ENCODE results near the gene NOG.

Gene NOG

DNA sequence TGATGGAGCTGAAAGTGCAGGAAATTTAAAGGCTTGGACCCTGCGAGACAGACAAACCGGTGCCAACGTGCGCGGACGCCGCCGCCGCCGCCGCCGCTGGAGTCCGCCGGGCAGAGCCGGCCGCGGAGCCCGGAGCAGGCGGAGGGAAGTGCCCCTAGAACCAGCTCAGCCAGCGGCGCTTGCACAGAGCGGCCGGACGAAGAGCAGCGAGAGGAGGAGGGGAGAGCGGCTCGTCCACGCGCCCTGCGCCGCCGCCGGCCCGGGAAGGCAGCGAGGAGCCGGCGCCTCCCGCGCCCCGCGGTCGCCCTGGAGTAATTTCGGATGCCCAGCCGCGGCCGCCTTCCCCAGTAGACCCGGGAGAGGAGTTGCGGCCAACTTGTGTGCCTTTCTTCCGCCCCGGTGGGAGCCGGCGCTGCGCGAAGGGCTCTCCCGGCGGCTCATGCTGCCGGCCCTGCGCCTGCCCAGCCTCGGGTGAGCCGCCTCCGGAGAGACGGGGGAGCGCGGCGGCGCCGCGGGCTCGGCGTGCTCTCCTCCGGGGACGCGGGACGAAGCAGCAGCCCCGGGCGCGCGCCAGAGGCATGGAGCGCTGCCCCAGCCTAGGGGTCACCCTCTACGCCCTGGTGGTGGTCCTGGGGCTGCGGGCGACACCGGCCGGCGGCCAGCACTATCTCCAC lies at the start of gene NOG:
TSS of gene NOG (plus strand) at position 54 of the 674 bp plus-strand sequence. CDS start at position 579, 525 bp downstream.
- TF ChIP-seq POLR2A (IDR thresholded peaks at IDR 0.05; ENCODE audit: extremely low read depth, insufficient read length) (peak; percentile 14), MYC (IDR thresholded peaks at IDR 0.05; ENCODE audit: low read depth, low read length) (peak; percentile 25; the same call in 1 of the 2 replicates)
- TF ChIP-seq, protein P1, sequence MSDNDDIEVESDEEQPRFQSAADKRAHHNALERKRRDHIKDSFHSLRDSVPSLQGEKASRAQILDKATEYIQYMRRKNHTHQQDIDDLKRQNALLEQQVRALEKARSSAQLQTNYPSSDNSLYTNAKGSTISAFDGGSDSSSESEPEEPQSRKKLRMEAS (IDR thresholded peaks at IDR 0.05; ENCODE audit: low read depth, low read length): peak; percentile 3; the same call in 1 of the 2 replicates
- TF ChIP-seq, protein P2, sequence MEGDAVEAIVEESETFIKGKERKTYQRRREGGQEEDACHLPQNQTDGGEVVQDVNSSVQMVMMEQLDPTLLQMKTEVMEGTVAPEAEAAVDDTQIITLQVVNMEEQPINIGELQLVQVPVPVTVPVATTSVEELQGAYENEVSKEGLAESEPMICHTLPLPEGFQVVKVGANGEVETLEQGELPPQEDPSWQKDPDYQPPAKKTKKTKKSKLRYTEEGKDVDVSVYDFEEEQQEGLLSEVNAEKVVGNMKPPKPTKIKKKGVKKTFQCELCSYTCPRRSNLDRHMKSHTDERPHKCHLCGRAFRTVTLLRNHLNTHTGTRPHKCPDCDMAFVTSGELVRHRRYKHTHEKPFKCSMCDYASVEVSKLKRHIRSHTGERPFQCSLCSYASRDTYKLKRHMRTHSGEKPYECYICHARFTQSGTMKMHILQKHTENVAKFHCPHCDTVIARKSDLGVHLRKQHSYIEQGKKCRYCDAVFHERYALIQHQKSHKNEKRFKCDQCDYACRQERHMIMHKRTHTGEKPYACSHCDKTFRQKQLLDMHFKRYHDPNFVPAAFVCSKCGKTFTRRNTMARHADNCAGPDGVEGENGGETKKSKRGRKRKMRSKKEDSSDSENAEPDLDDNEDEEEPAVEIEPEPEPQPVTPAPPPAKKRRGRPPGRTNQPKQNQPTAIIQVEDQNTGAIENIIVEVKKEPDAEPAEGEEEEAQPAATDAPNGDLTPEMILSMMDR (IDR thresholded peaks at IDR 0.05; ENCODE audit: low read depth, low read length): no peak
- H3K4me3 ChIP-seq (ENCODE audit: low read depth, low read length): peak within 1 kb of the TSS; percentile 70
- peak; percentile 86 for DNase-seq (ENCODE audit: low read depth)

DNA sequence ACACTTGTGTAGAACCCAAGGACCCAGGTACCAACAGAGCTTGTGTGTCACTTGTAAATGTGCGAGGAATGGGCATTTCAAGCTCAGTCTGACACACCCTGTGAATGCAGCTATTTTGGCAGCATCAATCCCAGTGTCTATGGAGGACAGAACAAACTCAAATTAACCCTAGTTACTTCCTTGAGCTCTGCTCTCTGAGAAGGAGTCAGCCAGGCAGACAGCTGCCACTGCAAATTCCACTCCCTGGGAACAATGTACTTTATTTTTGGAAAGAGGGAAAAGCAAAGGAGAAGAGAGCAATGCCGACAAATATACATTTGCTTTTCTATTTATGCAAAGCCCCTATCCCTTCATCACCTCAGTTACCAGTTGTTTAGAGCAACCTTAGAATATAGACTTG lies 48.4 kb upstream of the NOG start:
- TF ChIP-seq, protein P2 (IDR thresholded peaks at IDR 0.05; ENCODE audit: low read depth, low read length): no peak
- no peak for TF ChIP-seq POLR2A (IDR thresholded peaks at IDR 0.05; ENCODE audit: extremely low read depth, insufficient read length)
- TF ChIP-seq, protein P1 (IDR thresholded peaks at IDR 0.05; ENCODE audit: low read depth, low read length): no peak
- TF ChIP-seq MYC (IDR thresholded peaks at IDR 0.05; ENCODE audit: low read depth, low read length): no peak

DNA sequence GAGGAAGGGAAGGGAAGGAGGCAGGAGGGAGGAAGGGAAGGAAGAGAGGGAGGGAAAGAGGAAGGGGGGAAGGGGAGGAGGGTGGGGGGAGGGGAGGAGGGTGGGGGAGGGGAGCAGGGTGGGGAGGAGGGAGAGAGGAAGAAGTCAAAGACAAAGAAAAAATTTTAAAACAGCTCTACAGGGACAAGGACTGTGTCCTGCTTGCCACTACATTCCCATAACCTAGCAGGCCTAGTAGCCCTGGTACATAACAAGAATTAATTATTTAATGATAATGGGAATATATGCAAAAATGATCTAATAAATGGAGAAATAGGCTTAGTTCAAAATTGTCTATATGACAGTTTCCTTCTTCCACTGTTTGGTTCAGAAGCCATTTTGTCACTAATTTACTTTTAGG lies 47.6 kb upstream of the NOG start:
- no peak overlapping the region for H3K4me3 ChIP-seq (ENCODE audit: low read depth, low read length)
- TF ChIP-seq, protein P1 (IDR thresholded peaks at IDR 0.05; ENCODE audit: low read depth, low read length): no peak
- TF ChIP-seq, protein P2 (IDR thresholded peaks at IDR 0.05; ENCODE audit: low read depth, low read length): no peak
- TF ChIP-seq MYC (IDR thresholded peaks at IDR 0.05; ENCODE audit: low read depth, low read length) (no peak), POLR2A (IDR thresholded peaks at IDR 0.05; ENCODE audit: extremely low read depth, insufficient read length) (no peak)
- no peak for DNase-seq (ENCODE audit: low read depth)

More for the DNA sequence above, 48.4 kb upstream of the NOG start:
- DNase-seq (ENCODE audit: low read depth): no peak
- H3K4me3 ChIP-seq (ENCODE audit: low read depth, low read length): no peak overlapping the region

DNA sequence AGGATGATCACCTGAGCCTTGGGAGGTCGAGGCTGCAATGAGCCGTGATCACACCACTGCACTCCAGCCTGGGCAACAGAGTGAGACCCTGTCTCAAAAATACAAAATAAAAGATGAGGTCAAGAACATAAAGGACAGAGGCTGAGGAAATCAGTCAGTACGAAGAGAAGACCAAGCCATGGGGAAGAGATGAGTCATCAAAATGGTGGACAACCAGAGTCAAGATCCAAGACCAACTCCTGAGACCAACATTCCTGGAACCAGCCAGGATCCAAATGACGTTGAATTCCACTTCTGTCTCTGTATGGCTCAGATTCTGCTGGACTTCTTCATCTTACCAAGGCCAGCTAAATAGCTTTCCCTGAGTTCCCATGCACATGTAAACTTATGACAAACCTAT lies 44.8 kb upstream of the NOG start:
- TF ChIP-seq, protein P2 (IDR thresholded peaks at IDR 0.05; ENCODE audit: low read depth, low read length): no peak
- TF ChIP-seq MYC (IDR thresholded peaks at IDR 0.05; ENCODE audit: low read depth, low read length): no peak
- TF ChIP-seq POLR2A (IDR thresholded peaks at IDR 0.05; ENCODE audit: extremely low read depth, insufficient read length): no peak
- TF ChIP-seq, protein P1 (IDR thresholded peaks at IDR 0.05; ENCODE audit: low read depth, low read length): no peak
- H3K4me3 ChIP-seq (ENCODE audit: low read depth, low read length): no peak overlapping the region
- DNase-seq (ENCODE audit: low read depth): no peak

DNA sequence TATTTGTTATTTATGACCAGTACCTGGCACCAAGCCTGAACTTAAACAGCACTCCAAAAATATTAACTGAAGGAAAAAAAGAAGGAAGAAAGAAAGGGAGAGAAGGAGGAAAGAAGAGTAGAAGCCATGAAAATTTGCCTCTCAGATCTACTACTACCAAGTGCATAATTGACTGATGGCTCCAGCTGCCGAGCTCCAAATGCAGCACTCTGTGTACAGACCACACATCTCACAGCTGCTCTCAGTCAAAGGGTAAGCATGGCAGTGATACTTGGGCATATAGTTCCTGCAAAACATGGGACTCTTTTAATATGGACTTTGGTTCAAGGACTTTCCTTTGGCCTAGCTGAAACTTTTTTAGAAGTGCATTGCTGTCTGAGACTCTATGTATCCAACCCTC lies 44.0 kb upstream of the NOG start:
- TF ChIP-seq MYC (IDR thresholded peaks at IDR 0.05; ENCODE audit: low read depth, low read length) (no peak), POLR2A (IDR thresholded peaks at IDR 0.05; ENCODE audit: extremely low read depth, insufficient read length) (no peak)
- TF ChIP-seq, protein P2 (IDR thresholded peaks at IDR 0.05; ENCODE audit: low read depth, low read length): no peak
- TF ChIP-seq, protein P1 (IDR thresholded peaks at IDR 0.05; ENCODE audit: low read depth, low read length): no peak
- no peak for DNase-seq (ENCODE audit: low read depth)
- no peak overlapping the region for H3K4me3 ChIP-seq (ENCODE audit: low read depth, low read length)

Data from NB4 (cell line).